Mesothelial cell of epicardium (in vitro differentiated cells): ENCODE results near the gene IRS1. TPM values are rescaled to one million over a fixed set of nuclear protein-coding genes. Genes with fewer than 3 reads are reported as not detected.

Experiments used
- DNase-seq, 2 experiments: peaks; one replicate each; pipeline ENCODE4 v3.0.0; 2021; ENCODE audit warnings: low spot score in 2 of 2; ENCODE audit not compliant: unreplicated experiment in 2 of 2
- H3K27ac Mint-ChIP-seq: 2 replicates; pipeline ENCODE4 v1.8.0; 2021; ENCODE audit warnings: mixed read lengths
- H3K27me3 Mint-ChIP-seq: 2 replicates; pipeline ENCODE4 v1.8.0; 2021; ENCODE audit warnings: low read depth, mixed read lengths
- H3K36me3 Mint-ChIP-seq: 2 replicates; pipeline ENCODE4 v1.8.0; 2021; ENCODE audit warnings: mixed read lengths
- H3K4me1 Mint-ChIP-seq: 2 replicates; pipeline ENCODE4 v1.8.0; 2021; ENCODE audit warnings: mixed read lengths
- H3K4me3 Mint-ChIP-seq: 2 replicates; pipeline ENCODE4 v1.8.0; 2021; ENCODE audit warnings: mild to moderate bottlenecking, moderate library complexity, mixed read lengths
- H3K9me3 Mint-ChIP-seq: 2 replicates; pipeline ENCODE4 v1.8.0; 2021; ENCODE audit warnings: mixed read lengths
- CTCF ChIP-seq: fragments of 200-600 bp; sonication (generic); IDR thresholded peaks from one replicate; pipeline ENCODE4 v1.5.0; 2021; ENCODE audit warnings: antibody characterized with exemption; ENCODE audit not compliant: unreplicated experiment
- total RNA-seq: library from RNA; stranded (reverse); gene quantifications from 3 replicates; pipeline ENCODE4 v1.2.1, GENCODE V29; 2021

The IRS1 gene
- total RNA-seq, 1 donor from 2014 or later: 64.2 TPM

GRCh38 chr2:226687641-226688253 is 111.9 kb downstream of the IRS1 start:
- Mint-ChIP-seq H3K36me3 (no peaks in the 10 kb centered on the region), H3K27ac (no peak overlapping the region), H3K27me3 (no peaks in the 10 kb centered on the region), H3K9me3 (peaks cover 9% of the 10 kb centered on the region), H3K4me3 (no peak overlapping the region), H3K4me1 (peaks cover 27% of the 10 kb centered on the region)
- no peak for TF ChIP-seq CTCF
- no peak for DNase-seq

DNA sequence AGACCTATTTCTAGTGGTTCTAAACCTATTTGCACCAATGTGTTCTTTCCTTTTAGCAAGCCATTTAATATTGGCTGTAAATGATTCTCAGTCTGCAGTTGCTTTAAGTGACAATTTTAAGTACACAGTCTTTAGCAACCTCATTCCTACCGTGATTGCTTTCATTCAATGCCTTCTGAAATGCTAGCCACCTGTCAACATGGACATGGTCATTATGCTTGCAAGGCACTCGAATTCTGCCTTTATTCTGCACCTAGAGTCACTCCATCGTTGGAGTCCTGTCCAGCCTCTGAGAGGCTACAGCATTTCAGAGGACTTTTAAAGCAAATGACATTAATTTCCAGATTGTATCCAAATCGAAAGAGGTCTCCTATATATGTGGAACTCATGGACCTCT is 115.1 kb downstream of the IRS1 start:
- peaks cover 5% of the 10 kb centered on the region for H3K9me3 Mint-ChIP-seq
- no peak for TF ChIP-seq CTCF
- H3K36me3 Mint-ChIP-seq: no peaks in the 10 kb centered on the region
- H3K4me3 Mint-ChIP-seq: no peak overlapping the region
- H3K27ac Mint-ChIP-seq: no peak overlapping the region
- H3K27me3 Mint-ChIP-seq: no peaks in the 10 kb centered on the region
- peaks cover 12% of the 10 kb centered on the region for H3K4me1 Mint-ChIP-seq
- no peak for DNase-seq

GRCh38 chr2:226683944-226684562 is 115.6 kb downstream of the IRS1 start:
- TF ChIP-seq CTCF: no peak
- Mint-ChIP-seq H3K4me3 (no peak overlapping the region), H3K36me3 (no peaks in the 10 kb centered on the region), H3K4me1 (peaks cover 12% of the 10 kb centered on the region), H3K27me3 (no peaks in the 10 kb centered on the region), H3K27ac (no peak overlapping the region), H3K9me3 (peaks cover 5% of the 10 kb centered on the region)
- no peak for DNase-seq

- TF ChIP-seq CTCF: no peak
- peaks cover 12% of the 10 kb centered on the region for H3K4me1 Mint-ChIP-seq
- no peaks in the 10 kb centered on the region for H3K36me3 Mint-ChIP-seq
- no peak overlapping the region for H3K4me3 Mint-ChIP-seq
- H3K27me3 Mint-ChIP-seq: no peaks in the 10 kb centered on the region
- H3K9me3 Mint-ChIP-seq: peaks cover under 1% of the 10 kb centered on the region
- DNase-seq: no peak
- H3K27ac Mint-ChIP-seq: peak overlapping the region; percentile 17
Observed at GRCh38 chr2:226683196-226683595, 116.4 kb downstream of the IRS1 start.

Other genes with a start within 250 kb of the IRS1 start
- 33.1 to 42.2 TPM (median 40.9 TPM) in 3 replicates for gene RHBDD1, start 36.2 kb upstream of the IRS1 start, total RNA-seq